K562 (cell line): Measurements from ENCODE around the gene CEND1. TPM values are rescaled to one million over a fixed set of nuclear protein-coding genes. Genes with fewer than 3 reads are reported as not detected.

Experiments
- ATAC-seq: fragments of 200-7000 bp; cut with Tn5 transposase; 3 replicates; pipeline ENCODE4 v1.9.1; 2020; ENCODE audit warnings: moderate library complexity
- BruUV-seq: library from RNA; stranded (reverse); fragments of 400-500 nt; replicated peaks from 2 replicates; lab custom pipeline; 2021; lab: Mats Ljungman, UMichigan
- CTCF ChIA-PET: fragments of 300-600 bp; formaldehyde crosslinking; extraction: SDS; loops from one replicate; lab custom pipeline; 2021; ENCODE audit warnings: low intra/inter-chr PET ratio; lab: Yijun Ruan, JAX
- POLR2A ChIA-PET: fragments of 300-600, 350-650 bp; sonication (Branson Sonifier 250); formaldehyde crosslinking; extraction: SDS; loops from one replicate; lab custom pipeline; 2021; ENCODE audit warnings: antibody characterized with exemption, inconsistent platforms; lab: Yijun Ruan, JAX
- DNase-seq, 4 experiments: peaks; one replicate each; pipeline versions ENCODE4 v3.0.0 to v3.0.0-alpha.2; 2011 to 2018; ENCODE audit warnings: low spot score in 3 of 4, mixed read lengths in 3 of 4; ENCODE audit errors: extremely low read depth in 1 of 4
- FAIRE-seq: peaks from 2 replicates; lab custom pipeline; 2011; peaks lifted over from hg19 to GRCh38; lab: Jason Lieb, UNC
- H2AFZ ChIP-seq: 2 replicates; pipeline ENCODE4 v1.6.0; 2011; ENCODE audit warnings: low read depth, low read length, control low read depth, inconsistent platforms
- H3K27ac ChIP-seq: fragments of 200-600 bp; 3 replicates; pipeline ENCODE4 v1.8.0; 2011; ENCODE audit warnings: low read depth, mild to moderate bottlenecking, control low read depth, inconsistent platforms, low read length, moderate library complexity, mixed read lengths; ENCODE audit errors: extremely low read depth
- H3K27me3 ChIP-seq, 2 experiments: fragments of 300-600 bp in 1 of 2; 2 replicates in 1 of 2; 3 replicates in 1 of 2; pipeline versions ENCODE4 v1.6.0 to v1.8.0; 2011; ENCODE audit warnings: inconsistent platforms in 2 of 2, low read length in 2 of 2, mild to moderate bottlenecking in 1 of 2, mixed read lengths in 1 of 2, moderate library complexity in 1 of 2; ENCODE audit not compliant: control insufficient read depth in 2 of 2, insufficient read depth in 2 of 2
- H3K36me3 ChIP-seq: fragments of 300-600 bp; 3 replicates; pipeline ENCODE4 v1.8.0; 2011; ENCODE audit warnings: mild to moderate bottlenecking, low read length, inconsistent platforms; ENCODE audit not compliant: control insufficient read depth, insufficient read depth
- H3K4me1 ChIP-seq, 2 experiments: fragments of 200-600 bp in 1 of 2; replicated peaks in 1 of 2; 2 replicates in 1 of 2; 3 replicates in 1 of 2; pipeline versions ENCODE4 v1.5.1 to v1.8.0; 2011; ENCODE audit warnings: inconsistent platforms in 2 of 2, low read length in 2 of 2, mild to moderate bottlenecking in 1 of 2, mixed read lengths in 1 of 2, moderate library complexity in 1 of 2; ENCODE audit not compliant: control insufficient read depth in 2 of 2, insufficient read depth in 2 of 2
- H3K4me2 ChIP-seq: 2 replicates; pipeline ENCODE4 v1.6.1; 2011; ENCODE audit warnings: low read length, control low read depth, inconsistent platforms, mixed read lengths; ENCODE audit not compliant: insufficient read depth
- H3K4me3 ChIP-seq: fragments of 200-600 bp; sonication (generic), shearing (Covaris generic); 2 replicates; pipeline ENCODE4 v1.5.1; 2016; ENCODE audit warnings: control low read depth, inconsistent platforms
- H3K79me2 ChIP-seq: fragments of 200-600 bp; 3 replicates; pipeline ENCODE4 v1.8.0; 2011; ENCODE audit warnings: low read length, inconsistent platforms; ENCODE audit not compliant: control insufficient read depth, insufficient read depth
- H3K9ac ChIP-seq, 2 experiments: 2 replicates each; pipeline versions ENCODE4 v1.6.0 to v1.6.1; 2011; ENCODE audit warnings: low read depth in 2 of 2, low read length in 2 of 2, control low read depth in 1 of 2, inconsistent platforms in 1 of 2, mild to moderate bottlenecking in 1 of 2, mixed read lengths in 1 of 2; ENCODE audit not compliant: insufficient read depth in 1 of 2
- H3K9me1 ChIP-seq: one replicate; pipeline ENCODE4 v1.6.0; 2011; ENCODE audit warnings: inconsistent platforms, mild to moderate bottlenecking, low read length, moderate library complexity; ENCODE audit not compliant: control insufficient read depth, insufficient read depth
- H3K9me3 ChIP-seq: replicated peaks from 2 replicates; pipeline ENCODE4 v1.5.1; 2011; ENCODE audit warnings: low read depth, low read length, inconsistent platforms; ENCODE audit not compliant: control insufficient read depth, insufficient read depth
- H4K20me1 ChIP-seq: replicated peaks from 2 replicates; pipeline ENCODE4 v1.6.1; 2011; ENCODE audit warnings: low read length, inconsistent platforms, mixed read lengths; ENCODE audit not compliant: control insufficient read depth, insufficient read depth
- CC2D1A ChIP-seq: fragments of 450-650 bp; IDR thresholded peaks from 2 replicates; pipeline ENCODE4 v1.6.1; 2017; ENCODE audit warnings: mild to moderate bottlenecking
- CHCHD3 ChIP-seq: fragments of 250-450 bp; sonication (Bioruptor Pico); IDR thresholded peaks from 2 replicates; pipeline ENCODE4 v2.1.2; 2022; ENCODE audit warnings: mild to moderate bottlenecking
- FOSL1 ChIP-seq: fragments of 200-800 bp; sonication (Bioruptor generic); conservative IDR thresholded peaks from 2 replicates; pipeline ENCODE4 v1.6.1; 2016; ENCODE audit warnings: missing genetic modification characterization, missing compliant biosample characterization
- POLR2A ChIP-seq: fragments of 450-650 bp; conservative IDR thresholded peaks from 2 replicates; pipeline ENCODE4 v1.6.1; 2016
- RBFOX2 ChIP-seq: fragments of 200-400 bp; formaldehyde crosslinking; IDR thresholded peaks from 2 replicates; pipeline ENCODE4 v1.6.1; 2017; ENCODE audit warnings: low read depth, mild to moderate bottlenecking, low read length, moderate library complexity
- RBM15 ChIP-seq: fragments of 200-400 bp; formaldehyde crosslinking; IDR thresholded peaks from 2 replicates; pipeline ENCODE4 v1.6.1; 2018; ENCODE audit warnings: mild to moderate bottlenecking, low read length, moderate library complexity; ENCODE audit not compliant: insufficient read depth
- RNF2 ChIP-seq: sonication (generic); IDR thresholded peaks from 2 replicates; pipeline ENCODE4 v1.6.1; 2016
- SIN3A ChIP-seq, 2 experiments: fragments of 150-350 bp in 1 of 2; IDR thresholded peaks; 2 replicates each; pipeline ENCODE4 v1.6.1; 2011 to 2016; ENCODE audit warnings: borderline replicate concordance in 2 of 2, low read depth in 2 of 2, low read length in 2 of 2, mild to moderate bottlenecking in 2 of 2, moderate library complexity in 2 of 2; ENCODE audit not compliant: control insufficient read depth in 1 of 2
- SMAD3 ChIP-seq: fragments of 450-650 bp; formaldehyde crosslinking; conservative IDR thresholded peaks from 2 replicates; pipeline ENCODE4 v1.4.0; 2020; ENCODE audit warnings: mild to moderate bottlenecking
- SUPT5H ChIP-seq: fragments of 450-650 bp; IDR thresholded peaks from 2 replicates; pipeline ENCODE4 v1.6.1; 2016
- XRCC3 ChIP-seq: fragments of 450-650 bp; IDR thresholded peaks from 2 replicates; pipeline ENCODE4 v1.6.1; 2017; ENCODE audit warnings: mild to moderate bottlenecking, moderate library complexity
- ZKSCAN8 ChIP-seq: fragments of 200-800 bp; sonication (Bioruptor generic); IDR thresholded peaks from 2 replicates; pipeline ENCODE4 v1.6.1; 2016; ENCODE audit warnings: missing genetic modification characterization, missing compliant biosample characterization
- ZNF263 ChIP-seq: sonication (generic); formaldehyde crosslinking; IDR thresholded peaks from 2 replicates; pipeline ENCODE4 v1.8.0; 2022; ENCODE audit warnings: mild to moderate bottlenecking, missing genetic modification reagents, borderline replicate concordance
- ZNF316 ChIP-seq: fragments of 450-650 bp; IDR thresholded peaks from 2 replicates; pipeline ENCODE4 v1.6.1; 2016
- ZNF507 ChIP-seq: conservative IDR thresholded peaks from 2 replicates; pipeline ENCODE4 v1.6.1; 2017; ENCODE audit warnings: missing genetic modification characterization, missing compliant biosample characterization
- WGBS: fragments of 100-300 bp; shearing (Covaris generic); methylation state at CpG from one replicate; pipeline ENCODE4 v1.1.6; 2016; ENCODE audit warnings: low coverage, mixed read lengths; ENCODE audit not compliant: insufficient coverage; ENCODE audit errors: missing lambda C conversion rate; 5-methylcytosine and 5-hydroxymethylcytosine counted together
- in situ Hi-C: fragments of 300-500 bp; cut with MboI; formaldehyde crosslinking; loops from 4 replicates; pipeline ENCODE4 v1.15.0; 2018; ENCODE audit warnings: inconsistent platforms, mixed read lengths
- intact Hi-C: fragments of 100-400 bp; cut with micrococcal nuclease; formaldehyde crosslinking; loops from 2 replicates; pipeline ENCODE4 v1.14.2; 2022
- polyA plus RNA-seq, 8 experiments: library from polyadenylated mRNA; depleted of rRNA in 4 of 8; stranded (reverse) in 5 of 8; unstranded in 3 of 8; fragments of >200 nt; fragmentation: Nextera tagmentation in 2 of 8; fragmentation: Illumina TruSeq in 1 of 8; extraction: Ambion mirVana in 2 of 8; extraction: Trizol in 1 of 8; gene quantifications; 2 replicates each; pipeline versions ENCODE4 v1.2.1 to v1.2.3, GENCODE V29; 2011 to 2014; ENCODE audit warnings: inconsistent platforms in 1 of 8, missing spikeins in 1 of 8
- total RNA-seq, 7 experiments: library from RNA; depleted of rRNA in 6 of 7; stranded (reverse); fragments of >200 nt in 6 of 7; fragmentation: Illumina TruSeq in 2 of 7; extraction: Trizol in 2 of 7; gene quantifications; 2 replicates each; pipeline versions ENCODE4 v1.2.1 to v1.2.3, GENCODE V29; 2011 to 2021; ENCODE audit warnings: low replicate concordance in 1 of 7
- TF ChIP-seq, protein P1 (sequence below): fragments of 200-800 bp; sonication (Bioruptor generic); IDR thresholded peaks from 2 replicates; pipeline ENCODE4 v1.6.1; 2017; ENCODE audit warnings: missing genetic modification characterization, missing compliant biosample characterization
- TF ChIP-seq, protein P2 (sequence below): sonication (generic); formaldehyde crosslinking; IDR thresholded peaks from 2 replicates; pipeline ENCODE4 v1.9.0; 2022; ENCODE audit warnings: mild to moderate bottlenecking, missing genetic modification reagents
- TF ChIP-seq, protein P3 (sequence below): fragments of 250-450 bp; sonication (Bioruptor Pico); IDR thresholded peaks from 2 replicates; pipeline ENCODE4 v1.5.0; 2020; ENCODE audit warnings: mild to moderate bottlenecking
- TF ChIP-seq, protein P4 (sequence below): sonication (generic); formaldehyde crosslinking; IDR thresholded peaks from 2 replicates; pipeline ENCODE4 v1.8.1; 2023; ENCODE audit warnings: mild to moderate bottlenecking, missing genetic modification reagents

The CEND1 gene
- total and polyA plus RNA-seq, 9 of the 15 experiments (the other 6 are each of a cell fraction or from before 2014, with no cell fraction given) = 0.13 to 0.18 (median 0.16) TPM; not detected in 6

DNA sequence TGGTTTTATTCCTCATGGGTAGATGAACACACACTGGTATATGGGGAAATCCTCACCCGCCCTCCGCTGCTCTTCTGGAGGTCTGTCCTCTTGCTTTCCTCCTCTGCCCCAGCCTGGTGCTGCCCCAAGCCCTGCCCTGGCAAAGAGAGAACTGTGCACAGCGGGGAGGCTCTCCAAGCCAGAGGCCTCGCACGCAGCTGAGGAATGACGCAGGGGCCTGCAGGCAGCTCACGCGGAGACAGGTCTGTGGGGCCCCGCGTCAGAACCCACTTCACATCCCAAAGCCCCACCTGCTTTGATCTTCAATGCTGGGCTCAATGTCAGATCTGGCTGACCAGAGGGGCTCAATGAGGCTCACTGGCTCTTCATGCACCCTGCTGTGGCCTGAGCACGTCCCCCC is 22.7 kb downstream of the CEND1 start:
- in situ Hi-C loops (no loop called here), intact Hi-C loops (no loop called here)
- Histone ChIP-seq H3K9ac (peak overlapping the region in 1 of 2 experiments; percentile 58; a peak in 1 of 4 replicates), H2AFZ (no peak overlapping the region), H3K36me3 (peaks cover 81% of the 10 kb centered on the region), H3K9me1 (peaks cover 6% of the 10 kb centered on the region), H3K4me2 (no peak overlapping the region), H3K27me3 (no peaks in the 10 kb centered on the region), H3K4me1 (peaks cover 7 to 58% of the 10 kb centered on the region in 2 experiments; a peak in 4 of 5 replicates), H4K20me1 (peaks cover 28% of the 10 kb centered on the region), H3K9me3 (no peaks in the 10 kb centered on the region), H3K79me2 (peaks cover 17% of the 10 kb centered on the region; the same call in 1 of the 3 replicates), H3K4me3 (no peak overlapping the region), H3K27ac (no peak overlapping the region)
- ATAC-seq (no peak), DNase-seq (no peak), FAIRE-seq (no peak)
- 95% methylated on average over 11 of the region's 11 CpGs for WGBS
- BruUV-seq = TSS peak; percentile 58
- POLR2A ChIA-PET = interaction anchor here (1.3 to 1.8 kb wide), 2 partner anchors 18 to 72 kb away, joined by 5 read pairs; partner anchors contain the start of genes DEAF1 and TMEM80
- CTCF ChIA-PET = no interaction called here
- TF ChIP-seq ZNF316 = no peak
- TF ChIP-seq CC2D1A = no peak
- no peak for TF ChIP-seq CHCHD3 (CRISPR knock-in tag)
- no peak for TF ChIP-seq XRCC3
- no peak for TF ChIP-seq ZNF263
- 0 out of 2 replicates have a peak, but pooled peaks have one; percentile 30 for TF ChIP-seq POLR2A
- peak; percentile 50 for TF ChIP-seq RBFOX2
- TF ChIP-seq, protein P1, sequence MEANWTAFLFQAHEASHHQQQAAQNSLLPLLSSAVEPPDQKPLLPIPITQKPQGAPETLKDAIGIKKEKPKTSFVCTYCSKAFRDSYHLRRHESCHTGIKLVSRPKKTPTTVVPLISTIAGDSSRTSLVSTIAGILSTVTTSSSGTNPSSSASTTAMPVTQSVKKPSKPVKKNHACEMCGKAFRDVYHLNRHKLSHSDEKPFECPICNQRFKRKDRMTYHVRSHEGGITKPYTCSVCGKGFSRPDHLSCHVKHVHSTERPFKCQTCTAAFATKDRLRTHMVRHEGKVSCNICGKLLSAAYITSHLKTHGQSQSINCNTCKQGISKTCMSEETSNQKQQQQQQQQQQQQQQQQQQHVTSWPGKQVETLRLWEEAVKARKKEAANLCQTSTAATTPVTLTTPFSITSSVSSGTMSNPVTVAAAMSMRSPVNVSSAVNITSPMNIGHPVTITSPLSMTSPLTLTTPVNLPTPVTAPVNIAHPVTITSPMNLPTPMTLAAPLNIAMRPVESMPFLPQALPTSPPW (CRISPR knock-in tag) = no peak
- no peak for TF ChIP-seq ZNF507
- TF ChIP-seq SIN3A (IDR thresholded peaks at IDR 0.05; ENCODE audit: borderline replicate concordance in 2 of 2, control insufficient read depth in 1 of 2, low read depth in 2 of 2, low read length in 2 of 2) = no peak
- TF ChIP-seq, protein P2, sequence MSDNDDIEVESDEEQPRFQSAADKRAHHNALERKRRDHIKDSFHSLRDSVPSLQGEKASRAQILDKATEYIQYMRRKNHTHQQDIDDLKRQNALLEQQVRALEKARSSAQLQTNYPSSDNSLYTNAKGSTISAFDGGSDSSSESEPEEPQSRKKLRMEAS (CRISPR knock-in tag) = no peak
- TF ChIP-seq, protein P3, sequence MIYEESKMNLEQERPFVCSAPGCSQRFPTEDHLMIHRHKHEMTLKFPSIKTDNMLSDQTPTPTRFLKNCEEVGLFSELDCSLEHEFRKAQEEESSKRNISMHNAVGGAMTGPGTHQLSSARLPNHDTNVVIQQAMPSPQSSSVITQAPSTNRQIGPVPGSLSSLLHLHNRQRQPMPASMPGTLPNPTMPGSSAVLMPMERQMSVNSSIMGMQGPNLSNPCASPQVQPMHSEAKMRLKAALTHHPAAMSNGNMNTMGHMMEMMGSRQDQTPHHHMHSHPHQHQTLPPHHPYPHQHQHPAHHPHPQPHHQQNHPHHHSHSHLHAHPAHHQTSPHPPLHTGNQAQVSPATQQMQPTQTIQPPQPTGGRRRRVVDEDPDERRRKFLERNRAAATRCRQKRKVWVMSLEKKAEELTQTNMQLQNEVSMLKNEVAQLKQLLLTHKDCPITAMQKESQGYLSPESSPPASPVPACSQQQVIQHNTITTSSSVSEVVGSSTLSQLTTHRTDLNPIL (CRISPR knock-in tag) = no peak
- no peak for TF ChIP-seq RBM15
- TF ChIP-seq ZKSCAN8 (CRISPR knock-in tag) = no peak
- no peak for TF ChIP-seq FOSL1 (tag)
- no peak for TF ChIP-seq SMAD3 (CRISPR knock-in tag)
- TF ChIP-seq, protein P4, sequence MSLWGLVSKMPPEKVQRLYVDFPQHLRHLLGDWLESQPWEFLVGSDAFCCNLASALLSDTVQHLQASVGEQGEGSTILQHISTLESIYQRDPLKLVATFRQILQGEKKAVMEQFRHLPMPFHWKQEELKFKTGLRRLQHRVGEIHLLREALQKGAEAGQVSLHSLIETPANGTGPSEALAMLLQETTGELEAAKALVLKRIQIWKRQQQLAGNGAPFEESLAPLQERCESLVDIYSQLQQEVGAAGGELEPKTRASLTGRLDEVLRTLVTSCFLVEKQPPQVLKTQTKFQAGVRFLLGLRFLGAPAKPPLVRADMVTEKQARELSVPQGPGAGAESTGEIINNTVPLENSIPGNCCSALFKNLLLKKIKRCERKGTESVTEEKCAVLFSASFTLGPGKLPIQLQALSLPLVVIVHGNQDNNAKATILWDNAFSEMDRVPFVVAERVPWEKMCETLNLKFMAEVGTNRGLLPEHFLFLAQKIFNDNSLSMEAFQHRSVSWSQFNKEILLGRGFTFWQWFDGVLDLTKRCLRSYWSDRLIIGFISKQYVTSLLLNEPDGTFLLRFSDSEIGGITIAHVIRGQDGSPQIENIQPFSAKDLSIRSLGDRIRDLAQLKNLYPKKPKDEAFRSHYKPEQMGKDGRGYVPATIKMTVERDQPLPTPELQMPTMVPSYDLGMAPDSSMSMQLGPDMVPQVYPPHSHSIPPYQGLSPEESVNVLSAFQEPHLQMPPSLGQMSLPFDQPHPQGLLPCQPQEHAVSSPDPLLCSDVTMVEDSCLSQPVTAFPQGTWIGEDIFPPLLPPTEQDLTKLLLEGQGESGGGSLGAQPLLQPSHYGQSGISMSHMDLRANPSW = no peak
- no peak for TF ChIP-seq RNF2
- peak; percentile 36; the same call in 1 of the 2 replicates for TF ChIP-seq SUPT5H
